GM19438 (cell line): ENCODE results near the gene TYW5.

Source experiments
- ATAC-seq: cut with Tn5 transposase; IDR thresholded peaks from one replicate; pipeline ENCODE4 v1.9.1; 2021; ENCODE audit warnings: low read depth; ENCODE audit not compliant: unreplicated experiment

The TYW5 gene

GRCh38 chr2:199975273-199975895 is 20.1 kb upstream of the TYW5 start:
- no peak for ATAC-seq

GRCh38 chr2:199973703-199974102 is 18.4 kb upstream of the TYW5 start:
- ATAC-seq, result no peak

- no peak for ATAC-seq
Observed at GRCh38 chr2:199972088-199972626, 16.9 kb upstream of the TYW5 start.

- no peak for ATAC-seq
Observed at GRCh38 chr2:199968126-199968525, 12.8 kb upstream of the TYW5 start.

- no peak for ATAC-seq
Observed at GRCh38 chr2:199966976-199967375, 11.7 kb upstream of the TYW5 start.

- ATAC-seq, result no peak
Observed at GRCh38 chr2:199966405-199966804, 11.1 kb upstream of the TYW5 start.

GRCh38 chr2:199962203-199962602 is 6.9 kb upstream of the TYW5 start:
- ATAC-seq, result no peak

- ATAC-seq, result no peak
Observed at GRCh38 chr2:199958014-199958413, 2.7 kb upstream of the TYW5 start.

- no peak for ATAC-seq
Observed at GRCh38 chr2:199956062-199956380, 730 bp upstream of the TYW5 start.

- ATAC-seq, result peak; percentile 56
Observed at GRCh38 chr2:199955007-199955338, 318 bp downstream of the TYW5 start.

GRCh38 chr2:199951023-199951422 is 4.3 kb downstream of the TYW5 start:
- no peak for ATAC-seq

GRCh38 chr2:199950396-199950795 is 4.9 kb downstream of the TYW5 start:
- ATAC-seq, result no peak

- ATAC-seq, result no peak
Observed at GRCh38 chr2:199946836-199947235, 8.5 kb downstream of the TYW5 start.

GRCh38 chr2:199946196-199946595 is 9.1 kb downstream of the TYW5 start:
- ATAC-seq, result no peak

- no peak for ATAC-seq
Observed at GRCh38 chr2:199943373-199943772, 11.9 kb downstream of the TYW5 start.

- peak; percentile 49 for ATAC-seq
Observed at GRCh38 chr2:199940373-199940772, 14.9 kb downstream of the TYW5 start.

GRCh38 chr2:199936554-199936953 is 18.7 kb downstream of the TYW5 start:
- no peak for ATAC-seq

- ATAC-seq, result no peak
Observed at GRCh38 chr2:199933466-199933865, 21.8 kb downstream of the TYW5 start.

GRCh38 chr2:199932312-199932855 is 22.9 kb downstream of the TYW5 start:
- ATAC-seq, result no peak

- ATAC-seq, result no peak
Observed at GRCh38 chr2:199929262-199929661, 26.0 kb downstream of the TYW5 start.

- no peak for ATAC-seq
Observed at GRCh38 chr2:199928626-199929025, 26.7 kb downstream of the TYW5 start.

GRCh38 chr2:199928226-199928625 is 27.1 kb downstream of the TYW5 start:
- no peak for ATAC-seq

GRCh38 chr2:199926806-199927205 is 28.5 kb downstream of the TYW5 start:
- no peak for ATAC-seq
